Prostate gland (tissue), 2 donors: ENCODE measurements around the gene ST8SIA6. TPM values are rescaled to one million over a fixed set of nuclear protein-coding genes. Genes with fewer than 3 reads are reported as not detected.
A peak's percentile ranks its signal among the peaks of the same experiment; 100 is the strongest.

ENCODE experiments used
- DNase-seq: peaks from one replicate; pipeline ENCODE4 v3.0.0-alpha.2; 2019; ENCODE audit warnings: low spot score
- H3K27ac ChIP-seq, 2 donors: fragments of 200-600 bp; sonication (generic); 2 replicates each; pipeline ENCODE4 v1.5.1; 2017 to 2019
- H3K27me3 ChIP-seq: fragments of 200-600 bp; sonication (generic); replicated peaks from 2 replicates; pipeline ENCODE4 v1.5.1; 2019; ENCODE audit not compliant: insufficient read depth
- H3K36me3 ChIP-seq, 2 donors: fragments of 200-600 bp; sonication (generic); 1 replicate in 1 of 2; 2 replicates in 1 of 2; pipeline versions ENCODE4 v1.5.1 to v1.8.1; 2017 to 2019
- H3K4me1 ChIP-seq: fragments of 200-600 bp; sonication (generic); replicated peaks from 2 replicates; pipeline ENCODE4 v1.5.1; 2019
- H3K4me3 ChIP-seq, 2 donors: fragments of 200-600 bp; sonication (generic); 2 replicates each; pipeline ENCODE4 v1.5.1; 2017 to 2019
- H3K9me3 ChIP-seq: fragments of 200-600 bp; sonication (generic); 2 replicates; pipeline ENCODE4 v1.5.1; 2017
- CTCF ChIP-seq, 4 experiments: fragments of 200-600 bp in 2 of 4; fragments of 450-650 bp in 2 of 4; sonication (generic) in 2 of 4; IDR thresholded peaks; 1 replicate in 3 of 4; 2 replicates in 1 of 4; pipeline ENCODE4 v1.5.1; 2016 to 2019; ENCODE audit warnings: antibody characterized with exemption in 4 of 4, mild to moderate bottlenecking in 2 of 4, moderate library complexity in 2 of 4
- POLR2A ChIP-seq: fragments of 450-650 bp; IDR thresholded peaks from one replicate; pipeline ENCODE4 v1.6.1; 2016; ENCODE audit warnings: antibody characterized with exemption, mild to moderate bottlenecking
- POLR2AphosphoS5 ChIP-seq: sonication (generic); formaldehyde crosslinking; IDR thresholded peaks from one replicate; pipeline ENCODE4 v1.6.1; 2017; ENCODE audit warnings: antibody characterized with exemption
- WGBS: methylation state at CpG from one replicate; pipeline ENCODE4 v1.1.5; 2018; 5-methylcytosine and 5-hydroxymethylcytosine counted together
- intact Hi-C: fragments of 100-400 bp; cut with DNase I; formaldehyde crosslinking; loops from one replicate; pipeline ENCODE4 v1.14.2; 2022
- total RNA-seq, 2 donors: library from RNA; depleted of rRNA; stranded (reverse); fragments of >200 nt; gene quantifications; one replicate each; pipeline ENCODE4 v1.1.0, GENCODE V29; 2016

ST8SIA6 gene
- total RNA-seq, 2 donors from 2014 or later: 1.1 to 5.6 TPM

DNA sequence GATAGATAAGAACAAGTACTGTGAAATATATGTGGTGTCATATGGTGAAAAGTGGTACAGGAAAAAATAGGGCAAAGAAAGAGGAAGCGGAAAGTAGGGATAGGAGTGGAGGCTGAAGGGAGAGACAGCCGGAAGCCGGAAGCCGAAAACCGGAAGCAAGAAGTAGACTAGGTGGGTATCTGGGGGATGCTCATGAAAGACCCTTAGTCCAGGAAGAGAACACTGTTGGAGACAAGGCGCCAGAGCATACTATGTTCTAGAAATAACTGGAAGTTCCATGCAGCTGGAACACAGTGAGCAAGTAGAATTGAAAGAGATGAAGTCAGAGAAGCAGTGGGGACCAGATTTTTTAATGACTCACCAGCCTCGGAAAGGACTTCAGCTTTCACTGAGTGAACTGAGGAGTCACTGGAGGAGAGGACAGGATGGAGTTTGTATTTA lies 22.5 kb downstream of the ST8SIA6 start:
- H3K36me3 ChIP-seq: no peaks in the 10 kb centered on the region
- WGBS: 83% methylated on average over 7 of the region's 7 CpGs
- no peak for DNase-seq
- H3K27ac ChIP-seq: no peak overlapping the region
- no peaks in the 10 kb centered on the region for H3K9me3 ChIP-seq
- no peaks in the 10 kb centered on the region for H3K27me3 ChIP-seq
- no peaks in the 10 kb centered on the region for H3K4me1 ChIP-seq
- H3K4me3 ChIP-seq: no peak overlapping the region
- intact Hi-C loops: no loop called here
- no peak for TF ChIP-seq POLR2AphosphoS5
- no peak for TF ChIP-seq POLR2A
- TF ChIP-seq CTCF (IDR thresholded peaks at IDR 0.05): no peak

DNA sequence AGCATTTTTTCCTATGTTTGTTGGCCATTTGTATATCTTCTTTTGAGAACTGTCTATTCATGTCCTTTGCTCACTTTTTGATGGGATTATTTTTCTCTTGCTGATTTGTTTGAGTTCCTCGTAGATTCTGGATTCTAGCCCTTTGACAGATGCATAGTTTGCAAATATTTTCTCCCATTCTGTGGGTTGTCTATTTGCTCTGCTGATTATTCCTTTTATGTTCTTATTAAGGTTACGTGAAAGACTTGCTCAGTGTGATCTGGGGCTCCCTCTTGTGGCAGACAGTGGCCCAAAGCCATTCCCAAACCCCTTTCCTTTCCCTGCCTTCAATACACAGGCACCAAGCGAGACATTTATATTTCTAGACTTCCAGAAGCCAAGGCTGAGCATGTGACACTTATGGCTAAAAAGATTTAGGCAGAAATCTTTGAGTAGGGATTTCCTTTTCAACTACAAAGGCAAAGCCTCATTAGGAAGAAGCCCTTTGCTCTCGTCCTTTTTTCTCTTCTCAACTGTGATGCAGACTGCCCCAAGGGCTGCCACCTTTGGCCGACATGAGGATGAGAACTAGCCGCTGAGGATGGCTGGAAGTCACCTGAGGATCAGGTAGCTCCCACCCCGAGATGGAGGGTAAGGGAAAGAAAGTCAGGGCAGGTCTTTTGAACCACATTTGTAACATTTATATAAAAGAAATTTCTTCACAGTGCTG lies 23.6 kb downstream of the ST8SIA6 start:
- 25% methylated on average over 7 of the region's 7 CpGs for WGBS
- intact Hi-C loops: no loop called here
- peak; percentile 83 for DNase-seq

GRCh38 chr10:17429490-17429889 lies 24.9 kb downstream of the ST8SIA6 start:
- Histone ChIP-seq H3K27ac (no peak overlapping the region), H3K36me3 (no peaks in the 10 kb centered on the region), H3K9me3 (no peaks in the 10 kb centered on the region), H3K4me3 (no peak overlapping the region), H3K4me1 (no peaks in the 10 kb centered on the region), H3K27me3 (no peaks in the 10 kb centered on the region)
- TF ChIP-seq POLR2A (no peak), POLR2AphosphoS5 (no peak), CTCF (IDR thresholded peaks at IDR 0.05) (no peak)
- intact Hi-C loops: loop anchor here (5.0 kb wide), 1 partner anchor 587 kb away; no protein-coding TSS in a partner anchor
- WGBS: 93% methylated on average over 6 of the region's 6 CpGs
- no peak for DNase-seq

More for the DNA sequence above, 23.6 kb downstream of the ST8SIA6 start:
- no peaks in the 10 kb centered on the region for H3K27me3 ChIP-seq
- no peaks in the 10 kb centered on the region for H3K9me3 ChIP-seq
- peak overlapping the region in 1 of 2 donors; percentile 25 for H3K27ac ChIP-seq
- no peak overlapping the region for H3K4me3 ChIP-seq
- H3K4me1 ChIP-seq: no peaks in the 10 kb centered on the region
- H3K36me3 ChIP-seq: no peaks in the 10 kb centered on the region
- TF ChIP-seq POLR2AphosphoS5 (peak; percentile 46), CTCF (IDR thresholded peaks at IDR 0.05) (peak; percentile 78 to 88 (median 83)), POLR2A (no peak)

GRCh38 chr10:17428351-17429097 lies 25.9 kb downstream of the ST8SIA6 start:
- no peak for DNase-seq
- 74% methylated on average over 17 of the region's 17 CpGs for WGBS
- Histone ChIP-seq H3K27ac (no peak overlapping the region), H3K9me3 (no peaks in the 10 kb centered on the region), H3K36me3 (no peaks in the 10 kb centered on the region), H3K4me1 (no peaks in the 10 kb centered on the region), H3K27me3 (no peaks in the 10 kb centered on the region), H3K4me3 (no peak overlapping the region)
- intact Hi-C loops: loop anchor here (5.0 kb wide), 1 partner anchor 586 kb away; no protein-coding TSS in a partner anchor
- TF ChIP-seq POLR2A: no peak
- TF ChIP-seq CTCF (IDR thresholded peaks at IDR 0.05): no peak
- TF ChIP-seq POLR2AphosphoS5: no peak
